GM18870 (cell line): Measurements from ENCODE around the gene TLCD5.

Experiments
- ATAC-seq: cut with Tn5 transposase; IDR thresholded peaks from one replicate; pipeline ENCODE4 v1.9.1; 2021; ENCODE audit warnings: moderate library complexity; ENCODE audit not compliant: unreplicated experiment

TLCD5 gene

GRCh38 chr11:120324932-120325810 lies at the start of gene TLCD5:
Gene TLCD5 (plus strand): TSS chr11:120325299. CDS start chr11:120327442, 2,143 bp downstream.
- ATAC-seq, result no peak

DNA sequence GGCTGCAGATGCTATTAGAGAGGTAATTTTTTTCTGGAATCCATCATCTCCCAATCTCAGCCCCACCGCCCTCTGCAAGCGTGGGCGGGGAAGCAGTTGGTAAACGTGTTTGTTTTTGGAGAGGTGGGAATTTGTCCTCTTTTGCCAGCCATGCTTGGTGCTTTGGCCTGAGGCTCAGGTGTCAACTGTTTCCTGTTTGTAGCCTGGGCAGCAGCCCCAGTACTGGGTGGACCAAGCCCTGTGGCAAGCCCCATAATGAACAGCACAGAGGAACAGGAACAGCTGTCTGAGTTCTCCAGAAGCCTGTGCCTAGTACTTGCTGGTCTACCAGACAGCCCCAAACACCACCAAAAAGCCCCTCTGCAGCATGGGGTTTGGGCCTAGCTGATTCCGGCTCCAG lies 45.6 kb upstream of the TLCD5 start:
- no peak for ATAC-seq

DNA sequence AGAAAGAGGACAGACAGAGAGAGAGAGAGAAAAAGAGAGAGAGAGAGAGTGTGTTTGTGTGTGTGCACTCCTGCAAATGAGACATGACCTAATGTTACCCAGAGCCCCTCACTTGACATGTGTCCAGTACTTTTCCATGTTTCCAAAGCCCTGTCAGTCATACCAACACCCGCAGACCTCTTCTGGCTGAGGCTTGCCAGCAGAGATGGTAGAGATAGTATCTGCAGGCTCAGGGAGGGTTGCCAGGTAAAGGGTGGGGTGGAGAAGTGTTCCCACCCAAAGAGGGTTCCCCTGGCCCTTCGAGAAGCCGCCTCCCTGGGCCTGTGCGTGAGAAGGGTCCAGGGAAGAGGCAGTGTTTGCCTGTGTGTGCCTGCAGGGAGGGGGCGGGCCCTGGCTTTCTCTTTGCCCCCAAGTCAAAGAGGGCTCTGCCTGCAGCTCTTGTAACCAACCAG lies 44.5 kb upstream of the TLCD5 start:
- no peak for ATAC-seq

- no peak for ATAC-seq
Observed at GRCh38 chr11:120281143-120281795, 43.8 kb upstream of the TLCD5 start.

GRCh38 chr11:120283124-120283523 lies 42.0 kb upstream of the TLCD5 start:
- ATAC-seq, result no peak

- ATAC-seq, result no peak
Observed at GRCh38 chr11:120284272-120284671, 40.8 kb upstream of the TLCD5 start.

- ATAC-seq, result no peak
Observed at GRCh38 chr11:120285256-120285655, 39.8 kb upstream of the TLCD5 start.

- no peak for ATAC-seq
Observed at GRCh38 chr11:120288021-120288420, 37.1 kb upstream of the TLCD5 start.

GRCh38 chr11:120289426-120289825 lies 35.7 kb upstream of the TLCD5 start:
- ATAC-seq, result no peak

DNA sequence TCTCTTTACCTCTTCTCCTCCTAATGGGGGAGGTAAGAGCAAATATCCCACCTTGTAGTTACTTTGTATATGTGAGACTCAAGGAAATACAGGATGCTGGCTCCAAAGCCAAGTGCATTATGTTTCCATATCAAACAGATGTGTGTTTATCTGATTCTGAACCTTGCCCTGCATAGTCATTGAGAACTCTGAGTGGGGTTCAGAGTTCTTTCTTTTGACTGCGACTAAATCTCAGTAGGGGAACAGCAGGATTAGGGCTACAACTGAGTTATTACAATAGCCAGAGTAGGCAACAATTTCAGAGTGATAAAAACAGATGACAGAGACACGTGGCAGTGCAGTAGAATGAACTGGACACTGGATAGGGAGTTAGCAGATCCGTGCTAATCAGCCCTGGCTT lies 34.1 kb upstream of the TLCD5 start:
- no peak for ATAC-seq

DNA sequence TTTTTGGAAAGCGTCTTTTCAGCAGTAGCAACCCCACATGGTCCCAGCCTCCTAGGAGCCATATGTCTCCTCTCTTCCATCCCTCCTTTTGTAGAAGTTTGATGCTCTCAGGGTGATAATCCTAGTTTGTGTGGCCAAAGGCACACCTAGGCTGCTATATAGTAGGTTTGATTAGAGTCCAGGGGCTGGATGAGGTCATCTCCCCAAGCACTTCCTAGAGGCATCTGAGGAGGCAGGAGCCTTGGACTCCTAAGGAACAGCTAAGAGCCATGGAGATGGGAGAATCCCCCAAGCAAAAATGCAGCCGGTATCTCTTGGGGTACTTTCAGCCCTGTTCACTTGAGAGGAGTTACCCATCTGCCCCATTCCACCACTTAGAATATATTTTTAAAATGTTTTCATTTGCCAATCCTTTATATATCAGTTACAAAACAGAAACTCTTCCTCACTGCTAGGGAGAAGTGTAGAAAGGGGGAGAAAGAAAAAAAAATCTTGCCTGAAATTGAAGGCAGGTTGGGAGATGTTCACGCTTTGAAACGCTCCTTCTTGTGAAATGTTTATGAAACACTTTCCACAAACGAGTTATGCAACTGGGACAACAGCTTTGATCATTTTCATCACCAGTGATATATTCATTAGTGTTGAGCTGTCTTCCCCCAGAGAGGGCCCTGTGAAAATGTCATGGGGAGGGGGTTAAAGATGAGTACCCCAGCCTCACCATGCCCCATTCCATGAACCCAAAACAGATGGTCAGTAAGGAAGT lies 31.9 kb upstream of the TLCD5 start:
- ATAC-seq, result no peak

DNA sequence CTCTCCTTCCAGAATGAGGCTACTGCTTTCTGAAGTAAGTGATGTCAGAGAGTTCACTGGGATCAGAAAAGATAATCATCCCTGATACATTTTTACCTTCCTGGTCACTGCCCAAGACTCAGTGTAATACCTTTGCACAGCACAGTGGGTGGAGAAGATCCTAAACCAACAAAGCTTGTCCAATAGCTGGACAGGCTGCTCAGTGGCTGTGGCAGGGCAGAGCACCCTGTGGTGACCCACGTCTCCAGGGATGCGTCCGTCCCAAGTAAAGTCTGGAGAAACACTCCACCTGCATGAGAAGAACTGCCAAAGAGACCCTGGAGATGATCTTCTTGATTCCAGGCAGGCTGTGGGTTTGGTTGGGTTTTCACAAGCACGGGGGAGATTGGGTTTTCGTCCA lies 31.0 kb upstream of the TLCD5 start:
- ATAC-seq, result no peak

DNA sequence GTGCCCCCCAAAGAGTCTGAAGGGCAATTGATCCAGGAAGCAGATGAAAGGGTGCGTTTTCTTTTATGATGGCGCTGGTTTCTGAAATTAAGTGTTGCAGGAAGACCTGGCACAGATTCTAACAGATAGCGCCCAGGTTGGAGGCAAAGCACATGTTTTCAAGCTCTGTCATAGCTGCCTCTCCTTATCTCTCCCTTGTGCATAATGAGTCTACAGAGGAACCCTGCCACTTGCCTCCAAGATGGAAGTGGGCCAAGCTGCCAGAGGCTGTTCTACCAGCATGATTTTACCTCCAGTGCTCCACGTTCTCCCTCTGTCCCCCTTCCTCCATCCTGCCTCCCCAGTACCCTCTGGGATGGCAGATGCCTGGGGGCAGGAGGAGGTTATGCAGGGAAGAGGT lies 30.0 kb upstream of the TLCD5 start:
- ATAC-seq, result no peak

DNA sequence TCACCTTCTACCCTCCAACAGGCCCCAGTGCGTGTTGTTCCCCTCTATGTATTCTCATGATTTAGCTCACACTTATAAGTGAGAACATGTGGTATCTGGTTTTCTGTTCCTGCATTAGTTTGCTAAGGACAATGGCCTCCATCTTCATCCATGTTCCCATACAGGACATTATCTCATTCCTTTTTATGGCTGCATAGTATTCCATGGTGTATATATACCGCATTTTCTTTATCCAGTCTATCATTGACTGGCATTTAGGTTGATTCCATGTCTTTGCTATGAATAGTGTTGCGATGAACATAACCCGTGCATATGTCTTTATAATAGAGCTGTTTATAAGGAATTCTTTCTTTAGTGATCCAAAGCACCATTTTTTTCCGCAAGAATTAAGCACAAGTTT lies 28.5 kb upstream of the TLCD5 start:
- no peak for ATAC-seq

GRCh38 chr11:120298461-120298860 lies 26.6 kb upstream of the TLCD5 start:
- no peak for ATAC-seq

- no peak for ATAC-seq
Observed at GRCh38 chr11:120302001-120302805, 22.9 kb upstream of the TLCD5 start.

- peak; percentile 50 for ATAC-seq
Observed at GRCh38 chr11:120303004-120303637, 22.0 kb upstream of the TLCD5 start.

DNA sequence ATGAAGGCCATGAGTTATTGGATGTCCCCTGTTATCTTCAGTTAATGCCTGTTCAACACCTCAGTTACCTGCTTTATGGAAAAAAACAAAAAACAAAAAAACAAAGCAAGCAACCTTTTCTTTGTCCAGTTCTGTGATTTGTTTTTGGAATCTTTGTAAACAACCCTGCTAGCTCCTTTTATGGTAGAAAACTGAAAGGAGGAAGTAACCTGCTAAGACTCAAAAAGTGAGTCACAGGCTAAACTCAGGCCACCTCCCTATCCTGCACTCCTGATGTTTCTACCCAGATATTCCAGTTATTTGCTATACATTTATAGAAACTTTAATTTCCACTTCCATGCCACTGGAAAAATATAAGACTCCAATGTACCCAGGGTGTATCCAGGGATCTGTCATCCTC lies 20.6 kb upstream of the TLCD5 start:
- ATAC-seq, result no peak

GRCh38 chr11:120305286-120305685 lies 19.8 kb upstream of the TLCD5 start:
- ATAC-seq, result no peak

- no peak for ATAC-seq
Observed at GRCh38 chr11:120306519-120307242, 18.4 kb upstream of the TLCD5 start.
